Activated effector memory CD4-positive, alpha-beta T cell treated with Interleukin-2 at 50 U/mL for 16 hours (primary cell): ENCODE measurements around the gene GPD1.
"Not testable (repeated sequence)": the region's sequence is repeated elsewhere in the genome, so short reads cannot be mapped to it uniquely, and the experiment has no call there.

Experiments used
- DNase-seq: peaks from one replicate; pipeline ENCODE4 v3.0.0-alpha.2; 2020

Gene GPD1

DNA sequence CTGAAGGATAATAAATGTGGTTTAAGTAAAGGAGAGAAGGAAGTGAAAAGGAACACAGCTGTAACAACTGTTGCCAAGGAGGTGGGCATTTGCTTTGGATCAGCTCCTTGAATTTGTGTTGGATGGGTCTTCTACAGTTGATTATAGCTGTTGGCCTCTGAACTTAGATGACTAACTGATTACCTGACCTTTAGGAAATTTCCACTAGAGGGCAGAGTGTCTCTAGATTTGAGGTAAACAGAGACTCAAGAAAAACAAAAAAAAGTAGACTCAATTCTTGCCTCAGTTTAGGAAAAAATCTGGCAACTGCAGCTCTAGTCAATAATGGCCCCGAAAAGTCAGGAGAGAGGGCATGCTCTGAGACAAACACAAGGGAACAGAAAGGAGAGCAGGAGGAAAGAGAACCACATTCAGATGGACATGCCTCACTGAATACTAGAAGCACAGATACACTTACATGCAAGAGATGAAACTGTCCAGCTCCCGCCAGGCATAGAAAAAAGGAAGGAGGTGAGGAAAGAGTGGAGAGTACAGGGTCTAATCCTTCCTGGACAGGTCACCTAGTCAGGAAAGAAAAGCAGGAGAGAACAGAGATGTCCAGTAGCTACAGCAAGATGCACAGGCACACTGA, 28.8 kb downstream of the GPD1 start:
- no peak for DNase-seq

DNA sequence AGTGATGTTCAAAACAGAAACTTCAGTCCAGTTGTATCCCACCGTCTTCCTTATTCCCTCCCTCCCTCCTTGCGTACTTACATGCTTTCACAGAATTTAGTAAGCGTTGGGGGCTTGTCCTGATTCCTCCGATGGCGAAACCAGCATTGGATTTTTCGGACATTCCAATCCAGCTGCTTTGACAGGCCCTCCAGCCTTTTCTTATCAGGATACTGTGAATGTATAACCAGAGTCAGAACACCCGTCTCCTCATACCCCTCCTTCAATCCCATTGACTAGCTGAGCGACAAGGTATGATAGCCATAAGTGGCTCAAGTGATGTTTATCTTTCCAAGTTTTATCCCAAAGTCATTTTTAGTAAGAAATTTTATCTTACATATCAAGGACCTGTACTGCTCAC, 39.2 kb downstream of the GPD1 start:
- no peak for DNase-seq

- no peak for DNase-seq
These were observed 41.6 kb downstream of the GPD1 start for GRCh38 chr12:50145439-50145838.

- no peak for DNase-seq
These were observed 43.5 kb downstream of the GPD1 start for GRCh38 chr12:50147281-50147680.

- DNase-seq, result not testable (repeated sequence)
These were observed 44.2 kb downstream of the GPD1 start for GRCh38 chr12:50148011-50148410.

DNA sequence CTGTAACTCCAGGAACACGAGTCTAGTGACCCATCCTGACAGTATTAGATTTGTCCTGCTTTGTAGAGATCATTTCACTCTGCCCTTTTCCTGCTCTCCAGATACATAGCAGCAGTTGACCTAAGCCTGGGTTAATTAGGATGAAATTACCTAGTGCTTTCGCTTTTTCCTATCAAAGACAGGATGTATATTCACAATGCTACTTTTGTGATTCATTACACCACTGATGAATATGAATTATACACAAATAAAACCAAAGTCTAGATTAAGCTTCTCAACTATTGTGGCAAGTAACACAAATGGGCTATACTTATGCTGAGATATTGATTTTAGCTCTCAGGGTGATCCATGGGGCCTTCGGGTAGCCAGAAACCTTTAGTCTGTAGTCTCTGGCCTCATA, 45.5 kb downstream of the GPD1 start:
- DNase-seq, result no peak

DNA sequence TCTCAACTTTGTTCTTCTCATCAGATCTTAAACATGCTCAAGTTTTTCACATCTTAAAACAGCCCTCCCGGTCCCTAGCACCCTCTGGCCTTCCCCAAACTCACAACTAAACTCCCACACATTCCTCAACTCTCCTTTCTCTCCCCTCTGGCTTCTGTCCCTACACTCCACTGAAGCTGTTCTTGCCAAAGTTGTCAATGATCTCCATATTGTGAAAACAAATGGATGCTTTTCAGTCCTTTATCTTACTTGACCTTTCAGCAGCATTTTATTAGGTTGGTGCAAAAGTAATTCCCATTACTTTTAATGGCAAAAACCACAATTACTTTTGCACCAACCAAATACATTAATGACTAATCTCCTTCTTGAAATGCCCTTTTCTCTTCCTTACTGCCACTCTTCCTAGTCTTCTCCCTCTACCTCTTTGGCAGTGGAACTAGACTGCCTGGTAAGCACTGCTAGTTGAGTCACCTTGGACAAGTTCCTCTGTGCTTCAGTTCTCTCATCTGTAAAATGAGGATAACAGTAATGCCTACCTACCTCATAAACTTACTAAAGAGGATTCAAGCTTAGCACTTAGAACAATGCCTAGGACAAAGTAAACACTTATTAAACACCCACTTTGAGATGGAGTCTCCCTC, 47.4 kb downstream of the GPD1 start:
- no peak for DNase-seq

DNA sequence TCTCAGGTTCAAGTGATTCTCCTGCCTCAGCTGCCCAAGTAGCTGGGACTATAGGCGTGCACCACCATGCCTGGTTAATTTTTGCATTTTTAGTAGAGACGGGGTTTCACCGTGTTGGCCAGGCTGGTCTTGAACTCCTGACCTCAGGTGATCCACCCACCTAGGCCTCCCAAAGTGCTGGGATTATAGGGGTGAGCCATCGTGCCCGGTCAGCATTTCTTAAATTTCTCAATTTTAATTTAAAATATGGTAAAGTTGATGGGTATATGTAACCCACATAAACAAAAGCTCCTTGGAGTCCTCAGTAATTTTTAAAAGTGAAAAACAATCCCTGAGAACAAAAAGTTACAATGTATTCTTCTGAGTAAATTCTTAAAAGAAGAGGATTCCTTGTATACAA, 51.1 kb downstream of the GPD1 start:
- DNase-seq, result not testable (repeated sequence)

DNA sequence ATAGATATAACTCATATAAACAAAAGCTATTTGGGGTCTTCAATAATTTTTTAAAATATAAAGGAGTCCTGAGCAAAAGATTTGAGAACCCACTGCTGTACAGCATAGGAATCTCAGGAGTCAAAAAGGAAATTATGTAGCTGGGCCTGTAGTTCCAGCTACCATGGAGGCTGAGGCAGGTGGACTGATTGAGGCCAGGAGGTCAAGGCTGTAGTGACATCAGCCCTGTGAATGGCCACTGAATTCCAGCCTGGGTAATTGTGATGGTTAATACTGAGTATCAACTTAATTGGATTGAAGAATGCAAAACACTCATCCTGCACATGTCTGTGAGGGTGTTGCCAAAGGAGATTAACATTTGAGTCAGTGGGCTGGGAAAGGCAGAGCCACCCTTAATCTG, 52.8 kb downstream of the GPD1 start:
- DNase-seq, result no peak

DNA sequence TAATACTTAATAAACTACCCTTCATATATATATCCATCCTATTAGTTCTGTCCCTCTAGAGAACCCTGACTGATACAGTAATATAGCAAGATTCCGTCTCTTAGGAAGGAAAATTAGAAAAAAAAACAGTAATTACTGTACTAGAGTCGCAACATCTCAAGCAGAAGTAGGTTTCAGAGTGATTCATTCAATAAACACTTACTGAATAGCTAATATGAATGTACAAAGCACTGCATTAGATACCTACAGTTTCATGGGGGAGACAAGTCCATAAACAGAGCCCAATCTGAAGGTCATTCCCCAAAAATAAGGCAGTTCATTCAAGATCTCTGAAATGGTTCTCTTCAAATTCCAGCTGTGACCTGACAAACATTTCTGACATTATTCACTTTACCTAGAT, 53.5 kb downstream of the GPD1 start:
- no peak for DNase-seq

GRCh38 chr12:50160643-50161042, 56.8 kb downstream of the GPD1 start:
- no peak for DNase-seq
